Caco-2 (cell line): Measurements from ENCODE around the gene ST6GALNAC1. TPM values are rescaled to one million over a fixed set of nuclear protein-coding genes. Genes with fewer than 3 reads are reported as not detected.

Experiments used
- BruUV-seq: library from RNA; stranded (reverse); fragments of 400-500 nt; replicated peaks from 2 replicates; lab custom pipeline; 2021; lab: Mats Ljungman, UMichigan
- CTCF ChIA-PET: fragments of 300-600 bp; sonication (Branson Sonifier 250); formaldehyde crosslinking; loops from one replicate; lab custom pipeline; 2022; ENCODE audit warnings: antibody characterized with exemption; lab: Charles Lee
- POLR2A ChIA-PET: fragments of 300-600 bp; sonication (Branson Sonifier 250); formaldehyde crosslinking; loops from one replicate; lab custom pipeline; 2022; ENCODE audit warnings: antibody characterized with exemption; lab: Charles Lee
- DNase-seq, 2 experiments: peaks; one replicate each; pipeline versions ENCODE4 v3.0.0 to v3.0.0-alpha.2; 2020 to 2022
- H3K27me3 ChIP-seq: replicated peaks from 2 replicates; pipeline ENCODE4 v1.6.0; 2011; ENCODE audit warnings: low read length; ENCODE audit not compliant: control insufficient read depth, insufficient read depth
- H3K36me3 ChIP-seq: 2 replicates; pipeline ENCODE4 v1.5.1; 2011; ENCODE audit warnings: low read length; ENCODE audit not compliant: control insufficient read depth, insufficient read depth
- H3K4me1 ChIP-seq: fragments of 250-450 bp; sonication (Bioruptor Pico); 2 replicates; pipeline ENCODE4 v1.5.1; 2020; ENCODE audit warnings: mild to moderate bottlenecking
- H3K4me3 ChIP-seq: 2 replicates; pipeline ENCODE4 v1.5.1; 2011; ENCODE audit warnings: low read depth, mild to moderate bottlenecking, control low read depth, low read length
- H3K9me3 ChIP-seq: fragments of 250-450 bp; sonication (Bioruptor Pico); 2 replicates; pipeline ENCODE4 v1.5.1; 2020; ENCODE audit warnings: mild to moderate bottlenecking, moderate library complexity
- H3K27ac Mint-ChIP-seq: one replicate; pipeline ENCODE4 v1.8.0; 2022; ENCODE audit warnings: mixed read lengths; ENCODE audit not compliant: unreplicated experiment
- H3K27me3 Mint-ChIP-seq: one replicate; pipeline ENCODE4 v1.8.0; 2022; ENCODE audit warnings: mixed read lengths; ENCODE audit not compliant: insufficient read depth, unreplicated experiment
- H3K36me3 Mint-ChIP-seq: one replicate; pipeline ENCODE4 v1.8.0; 2022; ENCODE audit warnings: mild to moderate bottlenecking, mixed read lengths; ENCODE audit not compliant: insufficient read depth, unreplicated experiment
- H3K4me1 Mint-ChIP-seq: one replicate; pipeline ENCODE4 v1.8.0; 2022; ENCODE audit warnings: low read depth, mixed read lengths; ENCODE audit not compliant: unreplicated experiment
- H3K4me3 Mint-ChIP-seq: one replicate; pipeline ENCODE4 v1.8.0; 2022; ENCODE audit warnings: mild to moderate bottlenecking, moderate library complexity, mixed read lengths; ENCODE audit not compliant: unreplicated experiment
- H3K9me3 Mint-ChIP-seq: one replicate; pipeline ENCODE4 v1.8.0; 2022; ENCODE audit warnings: mixed read lengths; ENCODE audit not compliant: unreplicated experiment
- intact Hi-C: fragments of 100-400 bp; cut with micrococcal nuclease; formaldehyde crosslinking; loops from one replicate; pipeline ENCODE4 v1.10.0; 2022; ENCODE audit not compliant: unreplicated experiment
- total RNA-seq: library from RNA; stranded (reverse); gene quantifications from 2 replicates; pipeline ENCODE4 v1.2.3, GENCODE V29; 2022
- TF ChIP-seq, protein P1 (sequence below), 2 experiments: fragments of 200-600 bp in 1 of 2; IDR thresholded peaks; 1 replicate in 1 of 2; 2 replicates in 1 of 2; pipeline versions ENCODE4 v1.5.1 to v1.8.0; 2011 to 2022; ENCODE audit warnings: antibody characterized with exemption in 1 of 2, control low read depth in 1 of 2, inconsistent platforms in 1 of 2, low read depth in 1 of 2, low read length in 1 of 2, mild to moderate bottlenecking in 1 of 2, moderate library complexity in 1 of 2; ENCODE audit not compliant: insufficient read depth in 1 of 2, severe bottlenecking in 1 of 2, unreplicated experiment in 1 of 2

Gene ST6GALNAC1
- total RNA-seq, 1 experiment from 2014 or later, result 1.7 TPM

- no peaks in the 10 kb centered on the region for H3K36me3 ChIP-seq
- H3K4me3 ChIP-seq, result peak overlapping the region; percentile 43; the same call in 1 of the 2 replicates
- peak overlapping the region; percentile 85 for H3K4me3 Mint-ChIP-seq
- H3K36me3 Mint-ChIP-seq, result peaks cover 17% of the 10 kb centered on the region
- CTCF ChIA-PET, result interaction anchor here (2.2 kb wide), 2 partner anchors 11 to 112 kb away, joined by 15 to 20 read pairs; no protein-coding TSS in a partner anchor
- H3K4me1 Mint-ChIP-seq, result peaks cover 42% of the 10 kb centered on the region
- no peaks in the 10 kb centered on the region for H3K27me3 ChIP-seq
- no peaks in the 10 kb centered on the region for H3K27me3 Mint-ChIP-seq
- intact Hi-C loops, result loop anchor here (5.0 kb wide), 1 partner anchor 42 kb away; the partner anchor contains the start of gene MXRA7
- no TSS peak for BruUV-seq
- TF ChIP-seq, protein P1, sequence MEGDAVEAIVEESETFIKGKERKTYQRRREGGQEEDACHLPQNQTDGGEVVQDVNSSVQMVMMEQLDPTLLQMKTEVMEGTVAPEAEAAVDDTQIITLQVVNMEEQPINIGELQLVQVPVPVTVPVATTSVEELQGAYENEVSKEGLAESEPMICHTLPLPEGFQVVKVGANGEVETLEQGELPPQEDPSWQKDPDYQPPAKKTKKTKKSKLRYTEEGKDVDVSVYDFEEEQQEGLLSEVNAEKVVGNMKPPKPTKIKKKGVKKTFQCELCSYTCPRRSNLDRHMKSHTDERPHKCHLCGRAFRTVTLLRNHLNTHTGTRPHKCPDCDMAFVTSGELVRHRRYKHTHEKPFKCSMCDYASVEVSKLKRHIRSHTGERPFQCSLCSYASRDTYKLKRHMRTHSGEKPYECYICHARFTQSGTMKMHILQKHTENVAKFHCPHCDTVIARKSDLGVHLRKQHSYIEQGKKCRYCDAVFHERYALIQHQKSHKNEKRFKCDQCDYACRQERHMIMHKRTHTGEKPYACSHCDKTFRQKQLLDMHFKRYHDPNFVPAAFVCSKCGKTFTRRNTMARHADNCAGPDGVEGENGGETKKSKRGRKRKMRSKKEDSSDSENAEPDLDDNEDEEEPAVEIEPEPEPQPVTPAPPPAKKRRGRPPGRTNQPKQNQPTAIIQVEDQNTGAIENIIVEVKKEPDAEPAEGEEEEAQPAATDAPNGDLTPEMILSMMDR (IDR thresholded peaks at IDR 0.05; ENCODE audit: insufficient read depth in 1 of 2, low read depth in 1 of 2, low read length in 1 of 2, severe bottlenecking in 1 of 2, unreplicated experiment in 1 of 2), result no peak
- H3K9me3 Mint-ChIP-seq, result no peaks in the 10 kb centered on the region
- H3K4me1 ChIP-seq, result peaks cover 20% of the 10 kb centered on the region
- H3K9me3 ChIP-seq, result no peaks in the 10 kb centered on the region
- peak in 1 of 2 experiments; percentile 8 for DNase-seq
- POLR2A ChIA-PET, result interaction anchor here (1.9 to 2.1 kb wide), 2 partner anchors 11 to 112 kb away, joined by 6 to 13 read pairs; no protein-coding TSS in a partner anchor
- peak overlapping the region; percentile 94 for H3K27ac Mint-ChIP-seq
Measured at GRCh38 chr17:76670020-76670717, 26.6 kb upstream of the ST6GALNAC1 start.

- DNase-seq, result peak in 1 of 2 experiments; percentile 28
- peaks cover 40% of the 10 kb centered on the region for H3K4me1 Mint-ChIP-seq
- POLR2A ChIA-PET, result no interaction called here
- H3K9me3 Mint-ChIP-seq, result no peaks in the 10 kb centered on the region
- CTCF ChIA-PET, result interaction anchor here (0.7 to 1.4 kb wide), 2 partner anchors 13 to 87 kb away, joined by 3 to 4 read pairs; no protein-coding TSS in a partner anchor
- no peaks in the 10 kb centered on the region for H3K27me3 ChIP-seq
- intact Hi-C loops, result no loop called here
- no peak overlapping the region for H3K4me3 ChIP-seq
- H3K36me3 ChIP-seq, result no peaks in the 10 kb centered on the region
- no TSS peak for BruUV-seq
- no peaks in the 10 kb centered on the region for H3K27me3 Mint-ChIP-seq
- peaks cover 16% of the 10 kb centered on the region for H3K4me1 ChIP-seq
- no peak overlapping the region for H3K27ac Mint-ChIP-seq
- peaks cover 17% of the 10 kb centered on the region for H3K36me3 Mint-ChIP-seq
- H3K9me3 ChIP-seq, result no peaks in the 10 kb centered on the region
- TF ChIP-seq, protein P1 (IDR thresholded peaks at IDR 0.05; ENCODE audit: insufficient read depth in 1 of 2, low read depth in 1 of 2, low read length in 1 of 2, severe bottlenecking in 1 of 2, unreplicated experiment in 1 of 2), result no peak
- no peak overlapping the region for H3K4me3 Mint-ChIP-seq
Measured at GRCh38 chr17:76667786-76668453, 24.4 kb upstream of the ST6GALNAC1 start.

DNA sequence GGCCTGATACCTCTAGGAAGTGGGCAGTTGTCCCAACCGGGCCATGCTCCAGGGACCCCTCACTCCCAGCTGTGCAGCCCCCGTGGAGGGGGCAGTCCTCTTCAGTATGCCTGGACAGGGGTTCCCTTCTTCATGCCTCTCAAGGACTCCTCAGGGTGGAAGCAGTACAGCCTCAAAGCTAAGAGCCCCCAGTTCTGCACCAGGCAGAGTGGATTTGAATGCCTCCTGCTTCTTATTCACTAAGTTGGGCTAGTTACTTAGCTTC lies 23.9 kb upstream of the ST6GALNAC1 start:
- BruUV-seq, result no TSS peak
- POLR2A ChIA-PET, result no interaction called here

More for the DNA sequence above, 23.9 kb upstream of the ST6GALNAC1 start:
- intact Hi-C loops, result no loop called here
- Histone ChIP-seq H3K4me3 (no peak overlapping the region), H3K9me3 (no peaks in the 10 kb centered on the region), H3K4me1 (peaks cover 12% of the 10 kb centered on the region), H3K36me3 (no peaks in the 10 kb centered on the region), H3K27me3 (no peaks in the 10 kb centered on the region)
- peaks cover 35% of the 10 kb centered on the region for H3K4me1 Mint-ChIP-seq
- TF ChIP-seq, protein P1 (IDR thresholded peaks at IDR 0.05; ENCODE audit: insufficient read depth in 1 of 2, low read depth in 1 of 2, low read length in 1 of 2, severe bottlenecking in 1 of 2, unreplicated experiment in 1 of 2), result no peak
- no peaks in the 10 kb centered on the region for H3K27me3 Mint-ChIP-seq
- no peaks in the 10 kb centered on the region for H3K9me3 Mint-ChIP-seq
- no peak overlapping the region for H3K4me3 Mint-ChIP-seq
- H3K27ac Mint-ChIP-seq, result peak overlapping the region; percentile 35
- CTCF ChIA-PET, result interaction anchor here (1.4 kb wide), 1 partner anchor 14 kb away, joined by 4 read pairs; no protein-coding TSS in a partner anchor
- peak in 1 of 2 experiments; percentile 20 for DNase-seq
- peaks cover 17% of the 10 kb centered on the region for H3K36me3 Mint-ChIP-seq
